ENCODE results near the gene DUSP9.

DNA sequence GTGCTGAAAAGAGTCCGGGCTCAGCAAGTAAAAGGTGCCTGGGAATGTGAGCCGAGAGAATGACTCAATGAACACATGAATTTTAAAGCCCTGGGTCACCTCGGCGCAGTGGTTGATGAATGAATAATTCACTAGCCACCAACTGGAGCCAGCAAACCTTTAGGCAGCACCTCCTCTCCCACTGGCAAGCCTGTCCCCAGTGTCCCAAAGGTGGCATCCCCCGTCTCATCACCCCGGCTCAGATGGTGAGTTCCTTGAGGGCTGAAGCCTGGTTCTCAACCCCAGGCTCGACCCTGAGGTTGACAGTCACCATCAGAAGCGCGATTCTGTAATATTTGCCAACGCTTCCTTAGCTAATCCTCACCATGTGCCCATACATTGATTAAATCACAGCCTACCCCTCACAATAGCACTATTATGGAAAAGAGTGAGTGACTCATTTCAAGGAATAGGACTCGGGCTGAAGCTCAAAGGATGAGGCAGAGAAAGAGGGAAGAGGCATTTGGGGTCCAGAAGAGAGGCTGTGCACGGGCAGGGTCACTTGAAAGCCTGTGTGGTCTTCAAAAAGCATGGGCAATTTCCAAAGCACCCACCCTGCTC is 45.4 kb upstream of the DUSP9 start:
- TF ChIP-seq, protein P1, sequence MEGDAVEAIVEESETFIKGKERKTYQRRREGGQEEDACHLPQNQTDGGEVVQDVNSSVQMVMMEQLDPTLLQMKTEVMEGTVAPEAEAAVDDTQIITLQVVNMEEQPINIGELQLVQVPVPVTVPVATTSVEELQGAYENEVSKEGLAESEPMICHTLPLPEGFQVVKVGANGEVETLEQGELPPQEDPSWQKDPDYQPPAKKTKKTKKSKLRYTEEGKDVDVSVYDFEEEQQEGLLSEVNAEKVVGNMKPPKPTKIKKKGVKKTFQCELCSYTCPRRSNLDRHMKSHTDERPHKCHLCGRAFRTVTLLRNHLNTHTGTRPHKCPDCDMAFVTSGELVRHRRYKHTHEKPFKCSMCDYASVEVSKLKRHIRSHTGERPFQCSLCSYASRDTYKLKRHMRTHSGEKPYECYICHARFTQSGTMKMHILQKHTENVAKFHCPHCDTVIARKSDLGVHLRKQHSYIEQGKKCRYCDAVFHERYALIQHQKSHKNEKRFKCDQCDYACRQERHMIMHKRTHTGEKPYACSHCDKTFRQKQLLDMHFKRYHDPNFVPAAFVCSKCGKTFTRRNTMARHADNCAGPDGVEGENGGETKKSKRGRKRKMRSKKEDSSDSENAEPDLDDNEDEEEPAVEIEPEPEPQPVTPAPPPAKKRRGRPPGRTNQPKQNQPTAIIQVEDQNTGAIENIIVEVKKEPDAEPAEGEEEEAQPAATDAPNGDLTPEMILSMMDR (IDR thresholded peaks at IDR 0.05; ENCODE audit: extremely low read depth in 1 of 2, insufficient read depth in 1 of 2, low read depth in 1 of 2, low read length in 2 of 2), result no peak
- TF ChIP-seq POLR2A (IDR thresholded peaks at IDR 0.05; ENCODE audit: low read depth, low read length), result no peak
